Mucosa of descending colon (tissue), 3 donors: ENCODE measurements around the gene AGPAT3. TPM values are rescaled to one million over a fixed set of nuclear protein-coding genes. Genes with fewer than 3 reads are reported as not detected.

ENCODE experiments used
- ATAC-seq: fragments of 200-7000 bp; cut with Tn5 transposase; one replicate; pipeline ENCODE4 v1.9.1; 2020; ENCODE audit warnings: mild to moderate bottlenecking, moderate library complexity
- DNase-seq, 3 donors: peaks; one replicate each; pipeline ENCODE4 v3.0.0-alpha.2; 2020
- H3K36me3 ChIP-seq: fragments of 200-600 bp; one replicate; pipeline ENCODE4 v1.8.0; 2021; ENCODE audit warnings: low read depth, mild to moderate bottlenecking
- H3K4me1 ChIP-seq: fragments of 200-600 bp; one replicate; pipeline ENCODE4 v1.8.0; 2021; ENCODE audit warnings: low read depth, mild to moderate bottlenecking
- H3K4me3 ChIP-seq: fragments of 200-600 bp; one replicate; pipeline ENCODE4 v1.8.0; 2021; ENCODE audit warnings: mild to moderate bottlenecking
- H3K9me3 ChIP-seq: fragments of 200-600 bp; one replicate; pipeline ENCODE4 v1.8.0; 2021; ENCODE audit warnings: mild to moderate bottlenecking
- CTCF ChIP-seq: fragments of 200-600 bp; IDR thresholded peaks from one replicate; pipeline ENCODE4 v1.8.0; 2022; ENCODE audit warnings: antibody characterized with exemption, mild to moderate bottlenecking
- intact Hi-C, 2 donors: fragments of 100-400 bp; cut with DNase I in 1 of 2; cut with micrococcal nuclease in 1 of 2; formaldehyde crosslinking; loops; one replicate each; pipeline versions ENCODE4 v1.11.0 to v1.11.1; 2022; cut with DNase I, micrococcal nuclease
- total RNA-seq, 3 donors: library from RNA; stranded (reverse); fragmentation: NEBNext Ultra II Directional in 2 of 3; extraction: Animal tissue kit (Norgen Biotek cat#: 25700) in 2 of 3; gene quantifications; one replicate each; pipeline versions ENCODE4 v1.2.1 to v1.2.4, GENCODE V29; 2021 to 2023
- donor health status: DM: no; HTN: no; CAD: no; lungs with moderate emphysema.
- donor health status: DM: no; HTN: no; CAD: no.
- donor health status: DM: no; HTN: yes; CAD: no.

AGPAT3 gene
- total RNA-seq, 3 donors from 2014 or later, result 77.7 to 120 (median 97.7) TPM

- no peak for TF ChIP-seq CTCF
- intact Hi-C loops, result no loop called here
- no peak for ATAC-seq
- Histone ChIP-seq H3K4me3 (no peak overlapping the region), H3K36me3 (no peaks in the 10 kb centered on the region), H3K4me1 (no peaks in the 10 kb centered on the region), H3K9me3 (no peaks in the 10 kb centered on the region)
- DNase-seq, result no peak
Measured at GRCh38 chr21:43965911-43966585, 101.0 kb downstream of the AGPAT3 start.

GRCh38 chr21:43966946-43967512, 102.0 kb downstream of the AGPAT3 start:
- DNase-seq, result no peak
- intact Hi-C loops, result no loop called here
- H3K9me3 ChIP-seq, result no peaks in the 10 kb centered on the region
- ATAC-seq, result no peak
- no peaks in the 10 kb centered on the region for H3K4me1 ChIP-seq
- TF ChIP-seq CTCF, result no peak
- no peak overlapping the region for H3K4me3 ChIP-seq
- H3K36me3 ChIP-seq, result no peaks in the 10 kb centered on the region

GRCh38 chr21:43967981-43968380, 103.0 kb downstream of the AGPAT3 start:
- Histone ChIP-seq H3K4me3 (no peak overlapping the region), H3K9me3 (no peaks in the 10 kb centered on the region), H3K36me3 (no peaks in the 10 kb centered on the region), H3K4me1 (no peaks in the 10 kb centered on the region)
- no peak for TF ChIP-seq CTCF
- no peak for DNase-seq
- intact Hi-C loops, result no loop called here
- ATAC-seq, result no peak

GRCh38 chr21:43968410-43969114, 103.5 kb downstream of the AGPAT3 start:
- DNase-seq, result no peak
- intact Hi-C loops, result no loop called here

GRCh38 chr21:43969115-43969444, 104.1 kb downstream of the AGPAT3 start:
- H3K9me3 ChIP-seq, result no peaks in the 10 kb centered on the region
- H3K36me3 ChIP-seq, result no peaks in the 10 kb centered on the region
- TF ChIP-seq CTCF, result no peak
- intact Hi-C loops, result no loop called here
- H3K4me3 ChIP-seq, result no peak overlapping the region
- DNase-seq, result no peak
- no peaks in the 10 kb centered on the region for H3K4me1 ChIP-seq
- no peak for ATAC-seq

More at GRCh38 chr21:43968410-43969114, 103.5 kb downstream of the AGPAT3 start:
- no peak overlapping the region for H3K4me3 ChIP-seq
- no peaks in the 10 kb centered on the region for H3K36me3 ChIP-seq
- H3K9me3 ChIP-seq, result no peaks in the 10 kb centered on the region
- no peak for TF ChIP-seq CTCF
- H3K4me1 ChIP-seq, result no peaks in the 10 kb centered on the region
- no peak for ATAC-seq
